Measurements from ENCODE around the gene MRC2. TPM values are rescaled to one million over a fixed set of nuclear protein-coding genes. Genes with fewer than 3 reads are reported as not detected.

The MRC2 gene
- total RNA-seq, 2 donors from 2014 or later: 43.8 to 46.7 TPM

DNA sequence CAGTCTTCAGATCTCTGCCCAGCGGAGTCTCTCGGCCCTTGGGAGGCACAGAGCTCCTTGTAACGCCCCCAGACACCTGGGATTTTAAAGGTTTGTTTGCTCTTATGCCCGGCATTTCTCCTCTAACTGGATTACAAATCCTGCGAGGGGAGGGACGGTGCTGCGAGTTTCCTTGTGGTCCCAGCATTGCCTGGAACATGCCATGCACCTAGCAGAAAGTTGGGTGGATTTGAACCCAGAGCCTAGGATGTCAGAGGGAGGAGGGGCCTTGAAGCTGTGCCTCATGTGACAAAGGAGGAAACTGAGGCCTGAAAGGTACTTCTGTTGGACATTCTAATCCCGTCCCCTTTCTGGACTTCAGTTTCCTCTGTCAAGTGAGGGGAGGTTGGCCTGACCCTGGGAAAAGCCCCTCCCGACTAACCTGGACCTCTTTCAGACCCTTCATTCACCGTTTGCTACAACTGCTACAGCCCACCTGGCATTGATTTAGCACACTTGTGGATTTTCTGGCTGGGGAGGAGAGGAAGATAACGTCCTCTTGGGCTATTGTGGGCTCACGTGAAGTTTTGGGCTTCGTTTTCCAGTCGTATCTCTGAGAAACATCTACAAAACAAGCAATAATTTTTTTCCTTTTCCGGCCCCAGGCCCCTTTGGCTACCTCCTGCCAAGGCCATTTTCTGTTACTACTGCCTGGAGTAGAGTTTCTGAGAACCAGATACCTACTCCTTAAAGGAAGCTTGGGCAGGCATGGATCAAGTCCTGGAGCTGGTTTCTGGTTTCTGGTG, 30.9 kb downstream of the MRC2 start:
- Histone ChIP-seq H3K27ac (no peak overlapping the region), H3K27me3 (no peaks in the 10 kb centered on the region), H3K4me1 (peaks cover 0 to 15% of the 10 kb centered on the region in 2 donors), H3K4me3 (no peak overlapping the region), H3K36me3 (no peaks in the 10 kb centered on the region), H3K9me3 (peaks cover 0 to 12% of the 10 kb centered on the region in 2 donors)
- DNase-seq (ENCODE audit: low spot score): no peak
- TF ChIP-seq, protein P1, sequence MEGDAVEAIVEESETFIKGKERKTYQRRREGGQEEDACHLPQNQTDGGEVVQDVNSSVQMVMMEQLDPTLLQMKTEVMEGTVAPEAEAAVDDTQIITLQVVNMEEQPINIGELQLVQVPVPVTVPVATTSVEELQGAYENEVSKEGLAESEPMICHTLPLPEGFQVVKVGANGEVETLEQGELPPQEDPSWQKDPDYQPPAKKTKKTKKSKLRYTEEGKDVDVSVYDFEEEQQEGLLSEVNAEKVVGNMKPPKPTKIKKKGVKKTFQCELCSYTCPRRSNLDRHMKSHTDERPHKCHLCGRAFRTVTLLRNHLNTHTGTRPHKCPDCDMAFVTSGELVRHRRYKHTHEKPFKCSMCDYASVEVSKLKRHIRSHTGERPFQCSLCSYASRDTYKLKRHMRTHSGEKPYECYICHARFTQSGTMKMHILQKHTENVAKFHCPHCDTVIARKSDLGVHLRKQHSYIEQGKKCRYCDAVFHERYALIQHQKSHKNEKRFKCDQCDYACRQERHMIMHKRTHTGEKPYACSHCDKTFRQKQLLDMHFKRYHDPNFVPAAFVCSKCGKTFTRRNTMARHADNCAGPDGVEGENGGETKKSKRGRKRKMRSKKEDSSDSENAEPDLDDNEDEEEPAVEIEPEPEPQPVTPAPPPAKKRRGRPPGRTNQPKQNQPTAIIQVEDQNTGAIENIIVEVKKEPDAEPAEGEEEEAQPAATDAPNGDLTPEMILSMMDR (IDR thresholded peaks at IDR 0.05): no peak

DNA sequence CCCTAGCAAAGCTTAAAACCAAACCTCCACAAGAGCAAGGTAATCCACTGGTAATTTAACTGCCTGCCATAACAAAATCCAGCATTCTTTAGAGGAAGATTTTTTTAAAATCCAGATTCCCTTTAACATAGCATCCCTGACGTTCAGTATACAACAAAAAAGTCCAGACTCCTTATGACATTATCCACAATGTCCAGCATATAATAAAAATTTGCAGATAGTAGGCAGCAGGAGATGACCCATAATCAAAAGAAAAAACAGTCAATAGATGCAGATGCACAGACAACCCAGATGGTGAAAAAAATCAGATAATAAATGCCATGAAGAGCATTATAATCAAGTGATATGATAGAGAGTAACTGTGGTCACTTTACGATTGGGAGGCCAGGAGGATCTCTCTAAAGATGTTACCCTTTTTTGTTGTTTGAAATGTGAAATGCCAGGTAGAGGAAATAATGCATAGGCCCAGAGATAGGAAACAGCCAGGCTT, 33.2 kb downstream of the MRC2 start:
- H3K9me3 ChIP-seq: peaks cover 0 to 12% of the 10 kb centered on the region in 2 donors
- H3K4me3 ChIP-seq: no peak overlapping the region
- H3K27me3 ChIP-seq: no peaks in the 10 kb centered on the region
- TF ChIP-seq, protein P1 (IDR thresholded peaks at IDR 0.05): no peak
- H3K27ac ChIP-seq: no peak overlapping the region
- no peak for DNase-seq (ENCODE audit: low spot score)
- H3K36me3 ChIP-seq: no peaks in the 10 kb centered on the region
- no peaks in the 10 kb centered on the region for H3K4me1 ChIP-seq

DNA sequence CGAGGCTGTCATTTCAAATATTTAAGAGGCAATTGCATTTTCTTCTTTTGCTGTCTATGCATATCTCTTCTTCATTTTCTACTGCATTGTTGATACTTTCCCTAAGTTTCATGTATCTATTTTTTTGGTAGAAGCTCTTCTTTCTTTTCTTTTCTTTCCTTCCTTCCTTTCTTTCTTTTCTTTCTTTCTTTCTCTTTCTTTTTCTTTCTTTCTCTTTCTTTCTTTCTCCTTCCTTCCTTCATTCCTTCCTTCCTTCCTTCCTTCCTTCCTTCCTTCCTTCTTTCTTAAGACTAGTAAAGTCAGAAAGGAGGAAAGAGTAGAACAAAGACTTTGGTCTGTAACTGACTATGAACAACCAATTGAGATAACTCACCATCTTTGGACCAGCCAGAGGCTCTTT, 33.9 kb downstream of the MRC2 start:
- Histone ChIP-seq H3K4me1 (no peaks in the 10 kb centered on the region), H3K27me3 (no peaks in the 10 kb centered on the region), H3K27ac (no peak overlapping the region), H3K4me3 (no peak overlapping the region), H3K36me3 (no peaks in the 10 kb centered on the region), H3K9me3 (peaks cover 0 to 12% of the 10 kb centered on the region in 2 donors)
- DNase-seq (ENCODE audit: low spot score): no peak
- TF ChIP-seq, protein P1 (IDR thresholded peaks at IDR 0.05): no peak

DNA sequence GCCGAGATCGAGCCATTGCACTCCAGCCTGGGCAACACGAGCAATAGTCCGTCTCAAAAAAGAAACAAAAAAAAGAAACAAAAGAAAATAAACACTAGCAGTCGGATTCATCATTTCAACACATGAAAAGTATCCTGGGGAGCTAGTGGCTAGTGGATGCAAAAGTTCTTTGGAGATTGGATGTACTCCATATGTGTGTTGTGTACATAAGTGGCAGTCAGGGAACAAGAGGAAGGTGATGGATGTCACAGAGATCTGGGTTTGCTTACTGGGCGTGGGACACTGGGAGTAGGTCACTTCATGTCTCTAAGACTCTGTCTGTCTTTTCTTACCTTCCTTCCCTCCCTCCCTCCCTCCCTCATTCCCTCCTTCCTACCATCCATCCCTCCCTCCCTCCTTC, 35.4 kb downstream of the MRC2 start:
- Histone ChIP-seq H3K9me3 (peaks cover 0 to 12% of the 10 kb centered on the region in 2 donors), H3K4me1 (no peaks in the 10 kb centered on the region), H3K4me3 (no peak overlapping the region), H3K36me3 (no peaks in the 10 kb centered on the region), H3K27ac (no peak overlapping the region), H3K27me3 (no peaks in the 10 kb centered on the region)
- TF ChIP-seq, protein P1 (IDR thresholded peaks at IDR 0.05): no peak
- no peak for DNase-seq (ENCODE audit: low spot score)

DNA sequence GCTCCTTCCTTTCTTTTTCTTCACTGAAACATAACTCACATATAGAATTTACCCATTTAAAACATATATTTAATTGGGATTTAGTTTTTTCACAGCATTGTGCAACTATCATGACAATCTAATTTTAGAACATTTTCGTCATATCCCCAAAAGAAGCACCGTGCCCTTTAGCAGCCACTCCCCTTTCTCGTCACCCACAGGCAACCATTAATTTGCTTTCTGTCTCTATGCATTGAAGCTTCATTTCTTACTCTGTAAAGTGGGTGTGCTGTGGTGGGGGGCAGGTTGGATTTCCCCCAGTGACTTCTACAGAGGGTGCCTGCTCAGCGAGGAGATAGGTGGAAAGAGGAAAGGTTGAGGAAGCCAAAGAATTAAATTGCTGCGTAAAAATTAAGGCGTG, 35.8 kb downstream of the MRC2 start:
- Histone ChIP-seq H3K36me3 (no peaks in the 10 kb centered on the region), H3K27me3 (no peaks in the 10 kb centered on the region), H3K9me3 (peaks cover 0 to 12% of the 10 kb centered on the region in 2 donors), H3K4me1 (no peaks in the 10 kb centered on the region), H3K4me3 (no peak overlapping the region), H3K27ac (no peak overlapping the region)
- DNase-seq (ENCODE audit: low spot score): no peak
- TF ChIP-seq, protein P1 (IDR thresholded peaks at IDR 0.05): no peak
